Renal pelvis (tissue), 4 donors: ENCODE data around the gene GATAD1. TPM values are rescaled to one million over a fixed set of nuclear protein-coding genes. Genes with fewer than 3 reads are reported as not detected.
"Not testable (repeated sequence)": the region's sequence is repeated elsewhere in the genome, so short reads cannot be mapped to it uniquely, and the experiment has no call there.

Experiments
- DNase-seq: peaks from one replicate; pipeline ENCODE4 v3.0.0-alpha.2; 2013
- polyA plus RNA-seq, 3 donors: library from polyadenylated mRNA; unstranded; fragments of 120-200 nt; gene quantifications; one replicate each; pipeline ENCODE4 v1.2.1, GENCODE V29; 2013; ENCODE audit not compliant: insufficient read length in 3 of 3

GATAD1 gene
- polyA plus RNA-seq, 3 donors, result 26.3 to 70.7 (median 55.9) TPM

- DNase-seq, result no peak
Measured at GRCh38 chr7:92427193-92427592, 20.1 kb upstream of the GATAD1 start.

- no peak for DNase-seq
Measured at GRCh38 chr7:92432299-92432946, 14.9 kb upstream of the GATAD1 start.

- no peak for DNase-seq
Measured at GRCh38 chr7:92433019-92433418, 14.3 kb upstream of the GATAD1 start.

DNA sequence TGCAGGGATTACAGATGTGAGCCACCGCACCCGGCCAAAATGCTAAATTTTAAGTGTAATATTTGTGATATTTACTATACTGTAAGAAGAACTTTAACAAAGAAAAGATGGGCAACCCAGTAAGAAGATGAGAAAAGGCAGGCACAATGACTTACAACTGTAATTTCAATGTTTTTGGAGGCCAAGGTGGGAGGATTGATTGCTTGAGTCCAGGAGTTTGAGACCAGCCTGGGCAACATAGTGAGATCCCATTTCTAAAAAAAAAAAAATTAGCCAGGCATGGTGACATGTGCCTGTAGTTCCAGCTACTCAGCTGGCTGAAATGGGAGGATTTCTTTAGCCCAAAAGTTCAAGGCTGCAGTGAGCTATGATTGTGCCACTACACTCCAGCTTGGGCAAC lies 11.7 kb upstream of the GATAD1 start:
- no peak for DNase-seq

- DNase-seq, result no peak
Measured at GRCh38 chr7:92436612-92437445, 10.5 kb upstream of the GATAD1 start.

DNA sequence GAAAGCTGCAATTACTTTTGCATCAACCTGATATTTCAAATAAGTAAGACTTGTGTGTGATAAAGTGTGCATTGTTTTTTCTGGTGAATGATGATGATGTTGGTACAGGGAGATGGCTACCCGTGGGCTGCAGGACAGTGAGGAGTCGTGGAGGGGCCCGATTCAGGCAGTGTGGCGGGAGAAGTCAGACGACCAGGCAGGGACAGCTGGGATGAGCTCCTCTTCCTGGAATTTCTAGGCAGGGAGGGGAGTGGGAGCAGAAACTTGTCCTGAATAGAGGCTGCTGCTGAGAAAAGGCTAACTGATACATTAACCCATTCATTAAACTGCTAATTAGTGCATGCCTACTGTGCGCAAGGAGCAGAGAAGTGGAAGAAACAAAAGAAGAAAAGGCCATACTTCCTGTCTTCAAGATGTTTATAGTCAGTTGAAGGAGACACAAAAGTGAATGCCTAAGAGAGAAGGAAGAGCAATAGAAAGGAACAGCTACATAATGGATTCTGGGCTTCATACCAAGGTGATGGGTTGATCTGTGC lies 9.3 kb upstream of the GATAD1 start:
- DNase-seq, result no peak

- DNase-seq, result not testable (repeated sequence)
Measured at GRCh38 chr7:92442720-92443119, 4.6 kb upstream of the GATAD1 start.

DNA sequence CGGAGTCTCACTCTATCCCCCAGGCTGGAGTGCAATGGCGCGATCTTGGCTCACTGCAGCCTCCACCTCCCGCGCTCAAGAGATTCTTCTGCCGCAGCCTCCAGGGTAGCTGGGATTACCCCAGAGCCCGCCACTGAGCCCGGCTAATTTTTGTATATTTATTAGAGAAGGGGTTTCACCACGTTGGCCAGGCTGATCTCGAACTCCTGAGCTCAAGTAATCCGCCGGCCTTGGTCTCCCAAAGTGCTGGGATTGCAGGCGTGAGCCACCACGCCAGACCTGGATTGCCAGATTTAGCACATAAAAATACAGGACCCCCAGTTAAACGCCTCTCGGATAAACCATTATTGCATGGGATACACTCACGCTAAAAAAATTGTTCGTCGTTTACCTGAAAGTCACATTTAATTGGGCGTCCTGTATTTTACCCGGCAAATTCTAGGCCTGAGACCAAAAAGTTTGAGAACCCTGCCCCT lies 375 bp upstream of the GATAD1 start:
- DNase-seq, result no peak

- peak; percentile 57 for DNase-seq
Measured at GRCh38 chr7:92448205-92448747, 994 bp downstream of the GATAD1 start.

DNA sequence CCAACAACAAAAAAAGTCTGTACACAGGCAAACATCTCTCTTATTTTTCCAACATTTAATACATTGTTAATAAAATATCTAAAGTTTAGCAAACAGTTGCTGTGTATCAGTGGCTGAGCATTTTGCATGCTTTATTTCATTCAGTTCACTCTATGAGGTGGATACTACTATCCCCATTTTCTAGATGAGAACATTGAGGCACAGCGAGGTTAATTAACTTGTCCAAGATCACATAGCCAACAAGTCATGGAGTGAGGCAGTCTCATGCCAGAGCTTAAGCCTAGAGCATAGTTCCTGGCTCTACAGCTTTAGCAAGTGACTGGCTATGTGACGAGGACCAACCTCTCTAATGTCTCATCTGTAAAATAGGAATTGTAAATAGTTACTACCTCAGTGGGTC lies 4.4 kb downstream of the GATAD1 start:
- no peak for DNase-seq

DNA sequence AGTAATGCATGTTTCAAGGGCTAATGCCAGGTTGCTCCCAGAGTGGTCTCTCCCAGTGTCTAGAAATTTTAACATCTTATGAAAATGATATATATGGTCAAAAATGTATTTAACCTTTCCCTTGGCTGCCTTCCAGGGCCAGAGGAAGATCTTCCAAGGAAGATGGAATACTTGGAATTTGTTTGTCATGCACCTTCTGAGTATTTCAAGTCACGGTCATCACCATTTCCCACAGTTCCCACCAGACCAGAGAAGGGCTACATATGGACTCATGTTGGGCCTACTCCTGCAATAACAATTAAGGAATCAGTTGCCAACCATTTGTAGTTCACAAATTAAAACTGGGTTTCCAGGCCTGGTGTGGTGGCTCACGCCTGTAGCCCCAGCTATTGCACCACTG lies 9.0 kb downstream of the GATAD1 start:
- DNase-seq, result no peak

GRCh38 chr7:92460109-92460508 lies 12.8 kb downstream of the GATAD1 start:
- no peak for DNase-seq

DNA sequence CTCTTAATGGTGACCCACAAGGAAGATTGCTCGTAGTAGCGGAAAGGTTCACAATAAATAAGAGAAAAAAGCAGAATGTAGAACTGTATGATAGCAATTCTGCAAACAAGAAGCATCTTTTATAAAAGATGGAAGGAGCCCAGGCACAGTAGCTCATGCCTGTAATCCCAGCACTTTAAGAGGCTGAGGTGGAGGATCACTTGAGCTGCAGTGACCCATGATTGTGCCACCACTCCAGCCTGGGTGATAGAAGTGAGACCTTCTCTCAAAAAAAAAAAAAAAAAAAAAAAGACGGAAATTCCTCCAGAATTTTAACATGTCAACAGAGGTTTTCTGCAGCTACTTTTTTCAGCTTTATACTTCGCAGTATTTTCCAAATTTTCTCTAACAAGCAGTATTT lies 13.2 kb downstream of the GATAD1 start:
- DNase-seq, result no peak

GRCh38 chr7:92461027-92462003 lies 14.0 kb downstream of the GATAD1 start:
- DNase-seq, result peak; percentile 33

DNA sequence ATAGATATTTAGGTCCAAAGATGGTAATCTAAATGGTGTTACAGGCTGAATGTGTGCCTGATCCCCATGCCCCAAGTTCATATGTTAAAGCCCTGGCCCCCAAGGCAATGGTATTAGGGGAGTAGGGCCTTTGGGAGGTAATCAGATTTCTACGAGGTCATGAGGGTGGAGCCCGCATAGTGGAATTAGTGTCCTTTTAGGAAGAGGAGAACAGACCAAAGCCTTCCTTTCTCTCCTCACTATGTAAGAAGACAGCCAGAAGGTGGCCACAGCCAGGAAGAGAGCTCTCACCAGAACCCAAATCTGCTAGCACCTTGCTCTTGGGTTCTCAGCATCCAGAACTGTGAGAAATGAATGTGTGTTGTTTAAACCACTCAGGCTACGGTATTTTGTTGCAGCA lies 15.3 kb downstream of the GATAD1 start:
- DNase-seq, result no peak

DNA sequence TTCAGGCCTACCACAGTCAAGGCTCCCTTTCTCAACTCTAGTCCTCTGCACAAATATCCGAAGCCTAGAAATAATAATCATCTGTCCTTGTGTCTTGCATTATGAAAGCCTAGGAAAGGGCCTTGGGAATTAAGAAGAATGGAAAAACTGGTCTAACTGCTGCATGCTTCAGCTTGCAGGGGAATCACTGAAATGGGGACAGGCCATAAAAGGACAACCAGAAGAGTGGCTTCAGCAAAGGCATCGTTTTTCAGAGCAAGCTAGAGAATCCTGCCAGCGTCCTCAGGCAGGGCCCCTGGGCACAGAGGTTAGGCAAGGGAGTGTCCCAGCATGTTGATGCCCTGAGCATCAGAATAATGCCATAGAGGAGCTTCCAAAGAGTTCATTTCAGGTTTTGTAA lies 17.2 kb downstream of the GATAD1 start:
- no peak for DNase-seq

DNA sequence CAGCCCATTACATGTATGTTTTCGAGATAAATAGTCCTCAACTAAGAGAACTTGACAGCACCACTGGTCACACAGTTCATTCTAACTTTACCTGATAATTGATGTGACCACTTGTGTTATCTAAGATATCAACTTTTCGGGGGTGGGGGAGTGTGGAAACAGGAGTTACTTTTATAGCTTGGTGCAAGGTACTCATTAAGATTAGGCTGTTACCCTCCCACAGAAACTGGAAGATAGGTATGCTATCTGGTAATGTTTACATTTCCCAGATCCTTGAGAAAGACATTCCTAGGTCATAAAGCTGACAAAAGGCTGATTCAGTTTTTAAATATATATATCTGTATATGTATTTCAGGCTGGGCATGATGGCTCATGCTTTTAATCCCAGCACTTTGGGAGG lies 19.4 kb downstream of the GATAD1 start:
- DNase-seq, result no peak

DNA sequence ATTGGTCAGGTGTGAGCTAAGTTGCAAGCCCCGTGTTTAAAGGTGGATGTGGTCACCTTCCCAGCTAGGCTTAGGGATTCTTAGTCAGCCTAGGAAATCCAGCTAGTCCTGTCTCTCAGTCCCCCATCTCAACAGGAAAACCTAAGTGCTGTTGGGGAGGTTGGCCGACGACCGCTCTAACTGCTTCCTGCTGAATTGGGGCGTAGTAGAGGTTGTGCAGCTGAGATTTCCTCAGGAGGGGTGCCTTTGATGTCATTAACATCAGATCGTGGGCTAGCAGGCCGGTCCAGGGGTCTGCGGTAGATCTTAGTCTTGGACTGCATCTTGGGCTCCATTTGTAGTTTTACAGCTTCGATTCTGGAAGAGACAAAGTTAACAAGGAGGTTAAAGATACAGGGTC lies 21.3 kb downstream of the GATAD1 start:
- DNase-seq, result not testable (repeated sequence)

DNA sequence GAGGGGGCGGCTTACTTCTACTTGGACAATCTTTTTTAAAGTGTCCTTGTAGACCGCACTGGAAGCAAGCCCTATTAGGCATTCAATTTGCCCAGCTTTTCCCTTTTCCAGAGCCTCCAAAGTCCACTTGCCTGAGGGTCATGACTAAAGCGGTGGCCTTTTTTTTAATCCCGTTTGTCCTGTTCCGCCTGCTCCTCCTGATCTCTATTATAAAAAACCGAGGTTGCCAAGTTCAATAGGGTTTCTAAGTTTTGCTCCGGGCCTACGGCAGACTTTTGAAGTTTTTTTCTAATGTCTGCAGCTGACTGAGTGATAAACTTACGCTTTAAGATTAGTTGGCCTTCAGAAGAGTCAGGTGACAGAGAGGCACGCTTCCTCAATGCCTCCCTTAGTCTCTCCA lies 26.7 kb downstream of the GATAD1 start:
- not testable (repeated sequence) for DNase-seq

GRCh38 chr7:92475261-92475770 lies 28.0 kb downstream of the GATAD1 start:
- not testable (repeated sequence) for DNase-seq
